NCI-H69 (cell line): Measurements from ENCODE around the gene TMEM100.
A peak's percentile ranks its signal among the peaks of the same experiment; 100 is the strongest.

Source experiments
- DNase-seq: peaks from one replicate; lab custom pipeline; 2025; lab: John Stamatoyannopoulos, UW

The TMEM100 gene

GRCh38 chr17:55743103-55743679 is 20.5 kb upstream of the TMEM100 start:
- peak; percentile 96 for DNase-seq

- DNase-seq: no peak
These were observed 19.8 kb upstream of the TMEM100 start for GRCh38 chr17:55742272-55743102.

GRCh38 chr17:55741356-55741700 is 18.7 kb upstream of the TMEM100 start:
- no peak for DNase-seq

- DNase-seq: no peak
These were observed 18.1 kb upstream of the TMEM100 start for GRCh38 chr17:55740511-55741355.

DNA sequence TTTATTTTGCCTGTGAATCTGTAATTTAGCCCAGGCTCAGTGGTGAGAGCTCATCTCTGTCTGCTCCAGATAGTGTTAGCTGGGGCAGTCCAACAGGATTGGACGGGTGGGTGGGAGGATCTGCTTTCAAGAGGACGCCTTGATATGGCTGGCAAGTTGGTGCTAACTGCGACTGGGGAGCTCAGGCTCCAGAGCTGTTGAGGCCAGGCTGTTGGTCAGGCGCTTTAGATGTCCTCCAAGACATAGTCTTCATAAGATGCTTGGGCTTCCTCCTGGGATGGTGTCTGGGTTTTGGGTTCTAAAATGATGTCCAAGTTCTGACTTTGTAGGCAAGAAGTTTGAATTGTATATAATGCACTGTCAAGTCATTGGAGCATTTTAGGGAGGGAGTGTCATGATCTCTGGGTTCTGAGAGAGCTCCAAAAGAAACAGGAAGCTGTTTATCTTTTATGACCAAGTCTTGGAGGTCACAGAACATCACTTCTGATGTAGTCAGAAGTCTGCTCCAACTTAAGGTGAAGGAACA is 15.4 kb upstream of the TMEM100 start:
- DNase-seq: no peak

GRCh38 chr17:55735731-55736405 is 13.2 kb upstream of the TMEM100 start:
- DNase-seq: peak; percentile 42

- no peak for DNase-seq
These were observed 11.6 kb upstream of the TMEM100 start for GRCh38 chr17:55734128-55734781.

DNA sequence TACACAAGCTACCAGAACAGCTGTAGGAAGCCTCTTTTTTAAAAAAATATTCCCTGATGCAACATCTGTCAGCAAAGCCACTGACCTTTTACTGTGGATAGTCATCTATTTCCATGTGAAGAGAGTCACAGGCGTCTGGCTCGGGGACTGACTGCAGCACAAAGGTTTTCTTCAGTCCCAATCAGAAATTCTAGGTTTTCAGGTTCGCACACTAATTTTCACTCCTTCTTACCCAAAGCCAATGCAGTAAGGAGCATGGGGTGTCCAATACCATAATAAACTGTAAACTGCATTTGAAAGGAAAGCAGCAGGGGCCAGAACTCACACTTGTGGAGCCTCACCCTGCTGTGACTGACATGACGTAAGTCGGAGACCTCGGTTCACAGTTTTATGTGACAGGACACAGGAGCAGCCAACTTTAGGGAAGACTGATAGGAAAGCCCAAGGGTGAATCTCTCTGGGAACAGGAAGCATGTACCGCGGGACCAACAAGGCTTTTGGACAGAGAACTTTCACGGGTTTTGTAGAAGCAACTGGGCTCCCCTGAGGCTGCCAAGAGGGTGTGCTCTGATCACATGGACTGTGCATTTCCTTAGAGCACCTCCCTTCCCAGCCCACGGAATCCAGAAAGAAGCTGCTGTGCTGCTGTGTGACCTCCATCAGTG is 9.1 kb upstream of the TMEM100 start:
- peak; percentile 70 for DNase-seq

DNA sequence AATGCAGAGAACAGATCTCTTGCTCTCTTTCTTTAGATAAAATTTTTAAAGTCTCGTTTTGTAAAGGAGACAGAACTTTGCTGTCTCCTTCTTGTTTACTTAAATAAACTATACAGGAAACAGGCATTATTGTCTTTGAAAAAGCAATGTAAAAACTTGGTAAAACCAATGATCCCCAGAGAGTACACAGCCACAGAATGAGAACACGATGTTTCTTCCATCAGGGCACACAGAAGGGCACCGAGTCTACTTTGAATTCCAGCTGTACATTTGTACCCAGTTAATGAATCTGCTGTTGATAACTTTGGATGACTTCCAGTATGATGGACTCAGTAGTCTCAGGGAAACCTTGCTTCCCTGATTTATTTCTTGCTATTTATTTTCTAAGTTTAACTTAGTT is 8.1 kb upstream of the TMEM100 start:
- DNase-seq: no peak

DNA sequence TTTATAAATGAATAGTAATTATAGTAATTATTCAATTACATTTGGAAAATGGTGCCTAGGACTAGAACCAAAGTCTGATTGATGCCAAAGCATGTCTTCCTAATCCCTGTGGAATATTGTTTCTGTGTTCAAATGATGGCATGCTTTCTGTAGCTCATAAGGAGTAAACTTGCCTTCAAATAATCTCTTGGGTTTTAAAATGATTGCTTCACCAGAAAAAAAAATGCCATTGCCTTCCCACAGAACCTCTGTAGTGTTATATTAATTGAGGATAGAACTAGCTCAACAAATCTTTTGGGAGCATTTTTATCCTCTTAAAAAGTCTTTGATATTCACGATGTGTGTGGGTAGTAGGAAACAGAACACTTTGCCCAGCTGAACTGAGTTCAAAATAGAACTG is 7.7 kb upstream of the TMEM100 start:
- DNase-seq: no peak

GRCh38 chr17:55729484-55729883 is 6.8 kb upstream of the TMEM100 start:
- DNase-seq: no peak

DNA sequence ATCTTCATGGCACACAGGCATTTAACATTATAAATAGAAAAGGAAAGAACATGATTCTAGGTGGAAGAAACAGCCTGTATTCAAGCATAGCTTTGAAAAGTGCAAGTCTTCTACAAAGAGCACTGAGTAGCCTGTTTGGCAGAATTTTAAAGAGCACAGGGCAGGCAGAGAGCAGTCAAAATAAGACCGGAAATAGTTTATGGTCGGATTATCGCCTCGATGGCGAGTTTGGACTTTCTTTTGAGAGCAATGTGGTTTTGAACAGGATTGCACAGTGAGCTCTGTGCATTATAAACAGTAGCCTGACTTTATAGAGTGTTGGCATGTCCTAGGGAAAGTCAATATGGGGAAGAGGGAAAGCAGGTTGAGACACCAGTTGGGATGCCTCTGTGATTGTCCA is 6.2 kb upstream of the TMEM100 start:
- DNase-seq: no peak

DNA sequence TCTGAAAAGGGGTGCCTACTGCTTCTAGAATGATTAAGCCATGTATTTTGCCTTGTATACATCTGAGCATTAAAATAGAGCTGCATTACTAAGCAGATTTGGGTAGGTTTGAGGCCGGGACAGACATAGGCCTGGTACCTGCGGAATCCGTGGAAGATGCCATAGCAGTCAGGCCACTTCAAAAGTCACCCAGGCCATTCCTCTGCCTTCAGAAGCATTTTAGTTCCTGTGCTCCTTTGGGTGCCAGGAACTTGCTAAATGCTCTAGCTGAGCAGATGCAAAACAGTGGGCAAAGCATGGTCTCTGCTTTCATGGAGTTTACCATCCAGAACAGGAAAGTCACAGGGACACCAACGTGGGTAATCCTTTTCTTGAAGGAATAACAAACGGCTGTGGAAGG is 5.7 kb upstream of the TMEM100 start:
- DNase-seq: no peak

DNA sequence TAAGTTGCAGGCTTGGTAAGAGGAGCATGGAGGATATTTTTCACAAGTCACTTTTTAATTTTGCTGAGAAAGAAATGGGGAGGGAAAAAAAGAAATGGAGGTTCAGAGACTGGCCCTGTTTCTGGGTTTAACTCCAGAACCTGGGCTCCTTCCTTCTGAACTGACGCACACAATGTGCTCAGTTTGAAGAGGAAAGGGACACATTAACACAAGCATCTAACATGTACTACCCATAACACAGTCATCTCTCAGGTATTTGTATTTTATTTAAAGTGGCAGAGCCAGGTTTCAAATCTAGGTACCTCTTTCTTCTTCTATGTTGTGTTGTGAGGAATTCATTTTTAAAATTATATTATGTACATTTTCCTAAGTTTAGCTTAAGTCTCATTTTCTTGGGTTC is 5.3 kb upstream of the TMEM100 start:
- no peak for DNase-seq

- peak; percentile 14 for DNase-seq
These were observed 4.6 kb upstream of the TMEM100 start for GRCh38 chr17:55727275-55727674.

DNA sequence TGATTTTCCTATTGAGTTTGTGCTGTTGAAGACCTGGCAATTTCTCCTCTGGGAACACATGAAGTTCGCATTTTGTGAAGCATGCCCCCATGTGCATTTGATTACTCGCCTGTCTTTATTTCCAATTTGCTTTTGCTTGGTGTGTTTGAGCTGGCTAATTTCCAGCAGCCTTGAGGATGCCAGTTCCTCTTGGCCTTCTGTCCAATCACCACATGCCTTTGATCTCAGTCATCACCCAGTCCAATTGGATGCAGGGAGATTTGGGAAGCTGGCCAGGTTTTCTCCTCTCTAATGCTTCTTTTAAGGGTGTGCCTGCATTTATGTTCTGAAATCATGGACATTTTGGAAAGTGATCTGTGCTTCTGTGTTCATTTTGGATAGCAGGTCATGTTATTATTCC is 3.8 kb upstream of the TMEM100 start:
- peak; percentile 94 for DNase-seq

GRCh38 chr17:55723488-55723848 is 804 bp upstream of the TMEM100 start:
- DNase-seq: no peak

DNA sequence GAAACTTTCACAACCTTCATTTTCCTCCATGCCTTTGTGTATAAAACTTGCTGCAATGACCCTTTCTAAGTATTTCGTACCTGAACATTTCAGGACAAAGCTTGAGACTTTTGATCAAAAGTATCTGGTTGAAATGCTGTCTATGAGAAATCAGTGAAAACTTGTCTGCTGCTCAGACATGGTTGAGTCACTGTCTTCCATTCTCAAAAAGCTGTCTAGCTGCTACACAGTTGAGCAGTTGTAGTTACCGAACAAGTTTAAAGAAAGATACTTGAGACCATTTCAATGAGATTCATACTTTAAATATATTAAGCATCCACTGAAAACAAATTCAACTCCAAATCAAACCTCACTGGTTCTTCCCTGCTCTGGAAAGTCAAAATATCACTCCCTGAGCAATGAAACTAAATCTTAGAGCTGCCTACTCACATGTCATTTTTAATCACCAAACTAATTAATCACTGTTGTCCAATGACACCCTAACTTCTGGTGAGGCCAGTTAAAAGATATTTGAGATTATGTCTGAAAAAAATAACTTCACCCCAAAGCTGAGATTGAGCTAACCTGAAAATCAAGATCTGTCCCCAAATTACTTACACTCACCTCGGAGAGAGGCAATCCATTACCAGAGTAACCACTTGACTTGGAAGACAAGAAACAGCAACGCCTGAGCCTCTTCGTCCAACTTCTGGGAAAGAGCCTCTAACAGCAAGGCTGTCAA is 488 bp downstream of the TMEM100 start:
- no peak for DNase-seq

DNA sequence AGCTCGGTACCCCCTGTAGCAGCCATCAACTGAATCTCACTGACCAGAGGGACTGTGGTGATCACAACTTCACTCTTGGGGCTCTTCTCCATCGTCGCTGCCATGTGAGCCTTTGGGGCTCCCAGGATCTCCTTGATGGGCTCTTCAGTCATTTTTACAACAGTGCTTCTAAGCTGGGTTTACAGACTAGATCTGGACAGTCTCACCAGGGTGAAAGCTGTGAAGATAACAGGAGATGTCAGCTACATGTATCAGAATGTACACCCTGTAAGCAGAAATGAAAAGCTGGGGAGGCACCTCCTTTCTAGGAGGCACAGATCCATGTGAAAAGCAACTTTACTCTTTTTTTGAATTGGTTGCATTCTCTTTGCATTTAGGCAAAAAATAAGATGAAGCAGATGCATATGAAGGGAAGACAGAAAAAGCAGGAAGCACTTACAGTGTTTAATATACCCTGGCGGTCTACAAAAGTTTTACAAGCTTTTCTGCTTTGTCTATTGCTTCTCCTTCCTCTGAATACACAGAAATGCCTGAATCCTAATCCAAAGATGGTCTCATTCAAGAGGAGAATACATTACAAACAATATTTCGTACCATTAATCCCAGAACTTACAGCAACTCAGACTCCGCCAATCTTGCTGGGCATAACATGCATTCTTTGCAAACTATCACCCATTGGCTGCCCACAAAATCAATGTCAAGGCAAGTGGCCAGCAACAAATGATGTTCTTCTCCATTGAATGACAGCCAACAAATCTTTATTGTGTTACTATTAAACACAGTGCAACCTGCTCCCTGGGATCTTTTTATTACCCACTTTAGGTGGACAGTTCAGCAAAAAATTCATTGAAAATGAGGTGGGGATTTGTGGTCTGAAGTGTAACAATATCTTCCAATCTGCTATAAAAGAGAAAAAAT is 1.5 kb downstream of the TMEM100 start:
- DNase-seq: no peak
